DND-41 (cell line): ENCODE results near the gene CHMP6.

Source experiments
- ATAC-seq: fragments of 200-7000 bp; cut with Tn5 transposase; 3 replicates; pipeline ENCODE4 v1.9.1; 2021; ENCODE audit warnings: low read depth; ENCODE audit not compliant: insufficient read depth
- DNase-seq: peaks from one replicate; pipeline ENCODE4 v3.0.0-alpha.2; 2020
- H2AFZ ChIP-seq: 2 replicates; pipeline ENCODE4 v1.6.0; 2012; ENCODE audit warnings: low read depth, low read length
- H3K27ac ChIP-seq: 2 replicates; pipeline ENCODE4 v1.5.1; 2012; ENCODE audit warnings: low read length, inconsistent platforms
- H3K27me3 ChIP-seq: fragments of 200-600 bp; sonication (generic); 2 replicates; pipeline ENCODE4 v1.6.0; 2012; ENCODE audit warnings: low read length, mild to moderate bottlenecking, inconsistent platforms; ENCODE audit not compliant: insufficient read depth, poor library complexity
- H3K36me3 ChIP-seq: 2 replicates; pipeline ENCODE4 v1.5.1; 2012; ENCODE audit warnings: low read length, inconsistent platforms; ENCODE audit not compliant: insufficient read depth
- H3K4me1 ChIP-seq: 2 replicates; pipeline ENCODE4 v1.5.1; 2012; ENCODE audit warnings: mild to moderate bottlenecking, low read length; ENCODE audit not compliant: insufficient read depth
- H3K4me2 ChIP-seq: 2 replicates; pipeline ENCODE4 v1.6.0; 2012; ENCODE audit warnings: mild to moderate bottlenecking, moderate library complexity, low read length, inconsistent platforms; ENCODE audit not compliant: insufficient read depth
- H3K4me3 ChIP-seq, 2 experiments: fragments of 200-600 bp in 1 of 2; shearing (Covaris generic) in 1 of 2; 2 replicates each; pipeline ENCODE4 v1.5.1; 2012 to 2016; ENCODE audit warnings: inconsistent platforms in 2 of 2, low read length in 2 of 2, mild to moderate bottlenecking in 2 of 2, low read depth in 1 of 2, moderate library complexity in 1 of 2
- H3K79me2 ChIP-seq: 2 replicates; pipeline ENCODE4 v1.6.0; 2012; ENCODE audit warnings: low read length, inconsistent platforms; ENCODE audit not compliant: insufficient read depth
- H3K9ac ChIP-seq: 2 replicates; pipeline ENCODE4 v1.6.0; 2012; ENCODE audit warnings: low read depth, mild to moderate bottlenecking, inconsistent platforms, low read length, moderate library complexity
- H3K9me3 ChIP-seq: 2 replicates; pipeline ENCODE4 v1.5.1; 2012; ENCODE audit warnings: low read length, moderate library complexity, mild to moderate bottlenecking, inconsistent platforms; ENCODE audit not compliant: insufficient read depth, severe bottlenecking
- H4K20me1 ChIP-seq: 2 replicates; pipeline ENCODE4 v1.6.0; 2012; ENCODE audit warnings: low read length; ENCODE audit not compliant: insufficient read depth
- EZH2 ChIP-seq: IDR thresholded peaks from 3 replicates; pipeline ENCODE4 v1.6.1; 2012; ENCODE audit warnings: borderline replicate concordance, low read depth, mild to moderate bottlenecking, moderate library complexity, low read length, inconsistent platforms; ENCODE audit not compliant: severe bottlenecking
- TF ChIP-seq, protein P1 (sequence below): IDR thresholded peaks from 2 replicates; pipeline ENCODE4 v1.5.1; 2012; ENCODE audit warnings: borderline replicate concordance, low read length, moderate library complexity, mild to moderate bottlenecking; ENCODE audit not compliant: poor library complexity, severe bottlenecking; ENCODE audit errors: extremely low read depth

Gene CHMP6

DNA sequence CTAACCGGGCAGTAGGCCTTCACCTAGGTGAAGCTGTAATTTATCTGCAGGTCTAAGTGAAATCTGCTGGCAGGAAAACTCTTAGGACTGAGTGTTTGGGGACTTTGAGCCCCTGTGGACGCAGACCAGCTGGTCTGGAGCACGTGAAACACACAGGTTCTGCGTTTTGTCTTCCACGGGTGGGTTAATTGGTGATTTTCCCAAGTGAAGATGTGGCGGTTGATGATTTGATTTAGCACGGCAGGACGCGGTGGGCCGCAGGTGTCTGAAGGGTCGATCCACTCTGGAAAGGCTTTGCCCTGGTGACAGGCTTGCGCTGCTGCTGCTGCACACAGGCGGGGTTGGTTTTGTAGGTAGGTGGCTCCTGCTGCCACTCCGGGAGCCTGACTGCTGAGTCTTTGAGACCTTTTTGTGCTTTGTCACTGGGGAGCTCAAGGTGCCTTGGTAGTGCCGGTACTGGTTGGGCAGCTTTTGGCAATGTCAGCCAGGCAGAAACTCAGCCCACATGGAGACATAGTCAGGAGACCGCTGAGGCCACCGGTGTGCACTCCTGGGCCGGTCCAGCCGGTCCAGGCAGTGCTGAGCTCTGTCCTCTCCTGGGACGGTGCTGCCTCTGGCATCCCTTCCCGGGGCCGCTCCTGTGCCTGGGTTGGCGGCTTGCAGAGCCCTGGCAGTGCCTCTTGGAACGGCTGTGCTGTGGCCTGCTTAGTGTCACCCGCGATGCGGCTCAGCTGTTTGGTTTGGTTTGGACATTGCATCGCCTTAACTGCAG, 45.6 kb downstream of the CHMP6 start:
- H3K9ac ChIP-seq: no peak overlapping the region
- H3K27me3 ChIP-seq: peaks cover 2% of the 10 kb centered on the region
- no peak for DNase-seq
- TF ChIP-seq, protein P1, sequence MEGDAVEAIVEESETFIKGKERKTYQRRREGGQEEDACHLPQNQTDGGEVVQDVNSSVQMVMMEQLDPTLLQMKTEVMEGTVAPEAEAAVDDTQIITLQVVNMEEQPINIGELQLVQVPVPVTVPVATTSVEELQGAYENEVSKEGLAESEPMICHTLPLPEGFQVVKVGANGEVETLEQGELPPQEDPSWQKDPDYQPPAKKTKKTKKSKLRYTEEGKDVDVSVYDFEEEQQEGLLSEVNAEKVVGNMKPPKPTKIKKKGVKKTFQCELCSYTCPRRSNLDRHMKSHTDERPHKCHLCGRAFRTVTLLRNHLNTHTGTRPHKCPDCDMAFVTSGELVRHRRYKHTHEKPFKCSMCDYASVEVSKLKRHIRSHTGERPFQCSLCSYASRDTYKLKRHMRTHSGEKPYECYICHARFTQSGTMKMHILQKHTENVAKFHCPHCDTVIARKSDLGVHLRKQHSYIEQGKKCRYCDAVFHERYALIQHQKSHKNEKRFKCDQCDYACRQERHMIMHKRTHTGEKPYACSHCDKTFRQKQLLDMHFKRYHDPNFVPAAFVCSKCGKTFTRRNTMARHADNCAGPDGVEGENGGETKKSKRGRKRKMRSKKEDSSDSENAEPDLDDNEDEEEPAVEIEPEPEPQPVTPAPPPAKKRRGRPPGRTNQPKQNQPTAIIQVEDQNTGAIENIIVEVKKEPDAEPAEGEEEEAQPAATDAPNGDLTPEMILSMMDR: no peak
- TF ChIP-seq EZH2: no peak
- H3K79me2 ChIP-seq: no peaks in the 10 kb centered on the region
- H4K20me1 ChIP-seq: peaks cover 24% of the 10 kb centered on the region
- H3K27ac ChIP-seq: no peak overlapping the region
- H3K9me3 ChIP-seq: no peaks in the 10 kb centered on the region
- H3K4me3 ChIP-seq: no peak overlapping the region
- H3K36me3 ChIP-seq: no peaks in the 10 kb centered on the region
- ATAC-seq: no peak
- H3K4me2 ChIP-seq: no peak overlapping the region
- H3K4me1 ChIP-seq: peaks cover 23% of the 10 kb centered on the region
- no peak overlapping the region for H2AFZ ChIP-seq

DNA sequence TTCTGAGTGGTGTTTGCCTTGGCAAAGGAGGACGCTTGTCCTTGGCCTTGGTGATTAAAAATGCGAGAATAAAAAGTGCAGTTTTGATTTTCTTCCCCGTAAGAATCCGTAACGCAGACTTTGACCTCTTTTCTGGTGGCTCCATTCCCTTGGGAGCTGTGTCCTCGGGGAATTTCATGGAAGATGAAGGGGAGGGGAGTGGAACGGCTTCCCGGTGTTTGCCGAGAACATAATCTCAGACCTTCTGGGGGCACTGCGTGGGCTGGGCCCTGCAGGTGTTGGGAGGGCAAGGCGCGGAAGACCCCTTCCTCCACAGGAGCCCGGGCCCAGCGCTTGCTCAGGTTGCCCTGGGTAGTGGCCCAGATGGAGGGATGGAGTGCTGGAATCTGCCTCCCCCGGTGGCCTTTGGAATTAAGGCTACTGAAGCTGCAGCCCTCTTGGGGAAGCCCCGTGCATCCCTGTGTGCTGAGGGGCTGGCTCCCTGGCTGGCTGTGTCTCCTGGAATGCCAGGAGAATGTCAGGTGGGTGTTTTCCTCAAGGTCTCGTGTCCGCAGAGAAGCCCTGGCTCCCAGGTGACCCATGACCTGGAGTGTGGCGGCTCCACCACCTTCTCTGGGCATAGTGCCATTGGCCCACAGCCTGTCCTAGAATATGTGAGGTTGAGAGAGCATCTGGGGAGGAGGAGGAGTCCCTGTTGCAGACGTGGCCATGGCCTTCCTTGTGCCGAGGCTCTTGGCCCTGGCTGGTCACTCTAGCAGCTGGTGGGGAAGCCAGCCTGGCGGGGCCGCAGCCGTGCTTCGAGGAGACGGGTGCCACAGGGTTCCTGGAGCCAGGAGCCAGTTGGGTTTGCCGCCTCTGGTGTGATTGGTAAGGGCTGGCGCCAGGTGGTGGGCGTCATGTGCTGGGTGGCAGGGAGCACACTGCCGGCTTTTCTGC, 46.4 kb downstream of the CHMP6 start:
- Histone ChIP-seq H3K9me3 (no peaks in the 10 kb centered on the region), H3K4me2 (no peak overlapping the region), H3K9ac (no peak overlapping the region), H3K36me3 (no peaks in the 10 kb centered on the region), H4K20me1 (peaks cover 28% of the 10 kb centered on the region), H3K4me3 (no peak overlapping the region), H3K79me2 (no peaks in the 10 kb centered on the region), H3K27me3 (peaks cover 2% of the 10 kb centered on the region), H3K27ac (no peak overlapping the region), H3K4me1 (peaks cover 23% of the 10 kb centered on the region), H2AFZ (no peak overlapping the region)
- ATAC-seq: no peak
- TF ChIP-seq EZH2: no peak
- TF ChIP-seq, protein P1: no peak
- DNase-seq: no peak

DNA sequence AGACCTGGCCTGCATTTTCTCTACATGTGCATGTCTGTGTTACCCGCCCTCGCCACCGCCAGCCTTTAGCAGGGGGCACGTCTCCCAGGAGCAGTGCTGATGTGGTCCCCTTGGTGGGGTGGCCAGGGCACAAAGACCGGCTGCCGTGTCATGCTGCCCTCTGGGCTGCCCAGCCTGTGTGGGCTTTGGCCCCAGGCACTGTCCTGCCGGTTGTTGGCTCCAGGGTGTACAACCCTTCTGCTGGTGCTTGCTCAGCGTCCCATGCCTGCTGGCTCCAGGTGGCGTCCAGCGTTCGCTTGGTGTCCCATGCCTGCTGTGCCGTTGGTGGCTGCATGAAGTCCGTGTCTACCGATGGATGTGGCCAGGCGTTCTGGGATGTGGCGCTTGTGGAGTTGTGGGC, 47.5 kb downstream of the CHMP6 start:
- Histone ChIP-seq H3K36me3 (no peaks in the 10 kb centered on the region), H3K79me2 (no peaks in the 10 kb centered on the region), H2AFZ (no peak overlapping the region), H3K9me3 (no peaks in the 10 kb centered on the region), H3K4me3 (no peak overlapping the region), H3K27ac (no peak overlapping the region), H3K27me3 (peaks cover 2% of the 10 kb centered on the region), H3K9ac (no peak overlapping the region), H3K4me1 (peaks cover 13% of the 10 kb centered on the region), H4K20me1 (peaks cover 26% of the 10 kb centered on the region), H3K4me2 (no peak overlapping the region)
- no peak for TF ChIP-seq EZH2
- TF ChIP-seq, protein P1: no peak
- ATAC-seq (no peak), DNase-seq (no peak)
